NOMO-1 (cell line): ENCODE data around the gene TMIGD3.
"Not testable (repeated sequence)": the region's sequence is repeated elsewhere in the genome, so short reads cannot be mapped to it uniquely, and the experiment has no call there.

Experiments
- DNase-seq, 2 experiments: peaks; one replicate each; lab custom pipeline; 2025; ENCODE audit not compliant: unreplicated experiment in 2 of 2; lab: John Stamatoyannopoulos, UW

TMIGD3 gene

GRCh38 chr1:111503585-111504060 is at the start of gene TMIGD3, which contains the start of gene ADORA3:
Gene TMIGD3, minus strand, starts transcription at chr1:111503633. Its CDS starts 279 bp downstream, at chr1:111503354.
Gene ADORA3, minus strand, starts transcription at chr1:111503633. Its CDS starts 279 bp downstream, at chr1:111503354.
- DNase-seq = peak; percentile 81 to 97

GRCh38 chr1:111553196-111553595 is 49.8 kb upstream of the TMIGD3 start:
- no peak for DNase-seq

- DNase-seq = no peak
These were observed 49.2 kb upstream of the TMIGD3 start for GRCh38 chr1:111552587-111552986.

GRCh38 chr1:111551623-111552411 is 48.4 kb upstream of the TMIGD3 start:
- no peak for DNase-seq

GRCh38 chr1:111547786-111548185 is 44.4 kb upstream of the TMIGD3 start:
- DNase-seq = not testable (repeated sequence)

GRCh38 chr1:111542187-111542586 is 38.8 kb upstream of the TMIGD3 start:
- DNase-seq = no peak

GRCh38 chr1:111541721-111542120 is 38.3 kb upstream of the TMIGD3 start:
- DNase-seq = no peak

- DNase-seq = no peak
These were observed 37.5 kb upstream of the TMIGD3 start for GRCh38 chr1:111540928-111541327.

- DNase-seq = no peak
These were observed 35.1 kb upstream of the TMIGD3 start for GRCh38 chr1:111538343-111539025.

GRCh38 chr1:111535256-111536191 is 32.1 kb upstream of the TMIGD3 start:
- DNase-seq = no peak

GRCh38 chr1:111520053-111520452 is 16.6 kb upstream of the TMIGD3 start:
- no peak for DNase-seq

GRCh38 chr1:111517469-111518225 is 14.2 kb upstream of the TMIGD3 start:
- DNase-seq = no peak

- DNase-seq = peak; percentile 58
These were observed 12.6 kb upstream of the TMIGD3 start for GRCh38 chr1:111516005-111516535.

- peak; percentile 6 to 13 for DNase-seq
These were observed 12.0 kb upstream of the TMIGD3 start for GRCh38 chr1:111515291-111516004.

GRCh38 chr1:111513410-111514020 is 10.1 kb upstream of the TMIGD3 start:
- no peak for DNase-seq

- no peak for DNase-seq
These were observed 9.5 kb upstream of the TMIGD3 start for GRCh38 chr1:111512931-111513330.

GRCh38 chr1:111512132-111512889 is 8.9 kb upstream of the TMIGD3 start:
- DNase-seq = no peak

- no peak for DNase-seq
These were observed 7.9 kb upstream of the TMIGD3 start for GRCh38 chr1:111511370-111511769.
